NCI-H128 (cell line): Measurements from ENCODE around the gene ACACA.
A peak's percentile ranks its signal among the peaks of the same experiment; 100 is the strongest.

Experiments
- DNase-seq: peaks from one replicate; lab custom pipeline; 2025; ENCODE audit not compliant: unreplicated experiment; lab: John Stamatoyannopoulos, UW

Gene ACACA

DNA sequence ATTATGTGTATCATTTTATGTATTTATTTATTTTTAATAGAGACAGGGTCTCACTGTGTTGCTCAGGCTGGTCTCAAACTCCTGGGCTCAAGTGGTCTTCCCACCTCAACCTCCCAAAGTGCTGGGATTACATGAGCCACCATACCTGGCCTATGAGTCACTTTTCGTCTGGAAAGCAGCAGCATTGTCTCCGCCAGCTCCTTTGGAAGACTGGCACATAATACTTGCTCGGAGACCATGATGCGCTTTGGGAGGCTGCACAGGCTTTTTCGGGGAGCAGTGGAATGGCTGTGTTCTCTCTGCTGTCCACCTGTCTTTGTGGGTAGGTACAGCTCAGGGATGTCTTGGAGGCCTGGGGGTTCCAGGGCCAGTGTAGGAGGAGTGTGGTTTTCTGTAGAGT lies 355.7 kb downstream of the ACACA start:
- no peak for DNase-seq

DNA sequence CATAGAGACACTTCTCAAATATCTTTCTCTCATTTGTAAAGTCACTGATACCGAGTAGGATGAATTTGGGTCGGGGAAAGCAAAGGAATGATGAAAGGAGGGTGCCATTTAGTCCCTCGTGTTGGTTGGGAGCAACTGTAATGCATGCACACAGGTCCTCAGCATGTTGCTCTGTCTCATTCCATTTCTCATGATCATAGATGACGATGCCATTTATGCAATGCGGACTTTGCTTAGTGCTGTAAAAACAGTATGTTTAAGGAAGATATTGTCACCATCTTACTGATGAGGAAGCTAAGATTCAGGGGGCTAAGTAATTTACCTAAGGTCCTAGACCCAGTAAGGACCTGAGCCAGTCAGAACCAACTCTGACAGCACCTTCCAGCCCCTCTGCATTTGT lies 357.8 kb downstream of the ACACA start:
- DNase-seq = no peak

DNA sequence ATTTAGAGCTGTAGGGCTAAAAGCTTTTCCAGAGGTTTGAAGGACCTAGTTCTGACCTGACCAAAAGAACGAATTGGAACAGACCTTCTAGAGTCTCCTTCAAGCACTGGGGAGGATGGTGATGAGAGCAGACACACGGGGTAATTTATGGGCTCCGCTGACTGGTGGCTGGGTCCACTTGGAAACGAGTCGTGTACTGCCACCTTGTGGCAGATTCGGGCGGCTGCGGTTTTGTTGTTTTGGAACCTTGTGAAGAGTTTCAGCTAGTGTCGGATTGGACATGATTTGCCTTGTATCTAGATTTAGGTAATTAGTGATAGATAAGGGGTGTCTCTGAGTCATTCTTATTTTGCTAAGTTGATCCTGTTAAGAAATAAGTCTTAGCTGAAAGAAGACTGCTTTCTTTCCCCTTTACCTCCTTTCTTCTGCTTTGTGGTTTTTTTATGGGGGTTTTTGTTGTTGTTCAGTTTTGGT lies 359.0 kb downstream of the ACACA start:
- DNase-seq = peak; percentile 36

DNA sequence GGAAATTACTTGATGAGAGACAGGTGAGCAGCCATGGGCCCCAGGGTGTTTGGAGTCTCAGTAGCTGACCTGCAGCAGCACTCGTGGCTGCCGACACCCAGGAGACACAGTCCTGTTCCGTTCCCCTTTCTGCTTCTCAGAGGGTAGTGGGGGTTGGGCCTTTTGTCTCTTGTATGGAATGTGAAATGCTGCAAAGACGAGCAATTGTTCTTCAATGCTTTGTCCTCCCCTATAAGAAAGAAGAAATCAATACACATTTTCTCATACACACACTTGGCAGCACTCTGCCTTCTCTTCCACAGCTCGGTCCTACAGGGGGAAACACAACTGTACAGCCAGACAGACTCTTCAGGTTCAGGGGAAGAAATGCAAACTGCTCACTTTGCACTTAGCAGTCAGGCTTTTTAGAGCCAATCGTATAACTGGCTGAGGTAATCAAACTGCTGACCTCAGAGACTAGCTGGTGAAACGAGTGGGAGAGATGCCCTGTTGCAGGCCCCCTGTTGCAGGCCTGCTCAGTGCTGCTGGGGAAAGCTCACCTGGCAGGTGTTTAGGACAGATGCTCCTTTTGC lies 361.2 kb downstream of the ACACA start:
- DNase-seq = no peak

DNA sequence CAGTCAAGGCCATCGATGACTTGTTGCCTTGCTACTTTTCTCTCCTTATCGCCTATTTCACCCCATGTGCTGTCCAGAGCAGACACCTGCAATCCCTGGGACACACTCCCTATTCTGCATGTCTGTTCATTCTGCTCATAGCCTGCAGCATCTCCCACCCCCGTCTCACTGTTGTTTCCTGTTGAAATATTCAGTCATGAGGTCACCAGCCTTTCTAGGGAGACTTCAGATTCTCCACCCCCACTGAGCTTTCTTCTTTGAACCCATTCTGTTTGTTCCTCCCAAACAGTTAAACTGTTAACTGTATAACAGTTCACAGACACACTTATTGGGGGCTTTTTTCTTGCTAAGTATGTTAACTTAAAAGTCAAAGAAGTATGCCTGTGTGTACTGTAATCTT lies 363.4 kb downstream of the ACACA start:
- no peak for DNase-seq

DNA sequence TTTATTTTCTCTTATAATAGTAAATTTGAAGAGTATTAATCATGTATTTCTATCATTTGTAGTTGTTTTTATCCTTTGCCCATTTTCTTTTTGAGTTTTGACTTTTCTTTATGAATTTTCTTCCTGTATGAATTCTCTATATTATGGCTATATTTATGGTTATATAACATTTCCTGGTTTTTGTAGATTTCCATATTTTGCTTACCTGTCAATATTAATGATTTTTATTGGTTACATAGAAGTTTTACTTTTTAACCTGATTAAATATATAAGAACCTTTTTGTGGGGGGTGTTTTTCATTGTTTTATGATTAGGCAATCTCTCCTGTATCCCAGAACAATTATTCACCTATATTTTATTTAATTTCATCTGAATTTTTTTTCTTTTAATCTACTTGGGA lies 364.7 kb downstream of the ACACA start:
- no peak for DNase-seq

DNA sequence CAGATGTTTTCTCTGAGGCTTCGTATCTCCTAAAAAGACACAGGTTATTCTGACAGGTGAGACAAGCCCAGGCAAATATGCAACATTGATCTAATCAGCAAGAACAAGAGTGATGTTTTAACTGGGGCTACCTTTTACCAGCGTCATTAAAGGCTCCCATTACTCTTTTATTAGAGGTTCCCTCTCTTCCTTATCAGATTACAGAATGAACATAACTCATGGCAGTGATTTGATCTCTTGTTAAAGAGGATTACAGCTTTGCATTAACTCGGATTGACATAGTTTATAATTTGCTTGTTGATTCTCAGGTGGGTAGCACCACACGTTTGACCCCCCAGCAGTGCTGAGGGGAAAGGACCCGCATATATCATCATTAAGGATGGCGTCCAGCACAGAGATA lies 367.4 kb downstream of the ACACA start:
- no peak for DNase-seq

DNA sequence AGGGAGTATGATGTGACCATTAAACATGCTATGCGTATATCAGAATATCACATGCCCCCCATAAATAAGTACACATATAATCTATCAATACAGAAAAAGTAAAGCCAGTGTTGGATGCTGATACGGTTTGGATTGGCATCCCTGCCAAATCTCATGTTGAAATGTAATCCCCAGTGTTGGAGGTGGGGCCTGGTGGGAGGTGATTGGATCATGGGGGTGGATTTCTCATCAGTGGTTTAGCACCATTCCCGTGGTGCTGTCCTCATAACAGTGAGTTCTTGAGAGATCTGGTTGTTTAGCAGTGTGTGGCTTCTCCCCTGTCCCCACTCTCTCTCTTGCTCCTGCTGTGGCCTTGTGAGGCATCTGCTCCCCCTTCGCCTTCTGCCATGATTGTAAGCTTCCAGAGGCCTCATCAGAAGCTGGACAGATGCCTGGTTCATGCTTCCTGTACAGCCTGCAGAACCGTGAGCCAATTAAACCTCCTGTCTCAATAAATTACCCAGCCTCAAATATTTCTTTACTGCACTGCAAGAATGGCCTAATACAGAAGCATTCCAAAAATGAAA lies 369.0 kb downstream of the ACACA start:
- DNase-seq = no peak
